CD4-positive, alpha-beta memory T cell (primary cell): ENCODE data around the gene AARS1. TPM values are rescaled to one million over a fixed set of nuclear protein-coding genes. Genes with fewer than 3 reads are reported as not detected.
"Not testable (repeated sequence)": the region's sequence is repeated elsewhere in the genome, so short reads cannot be mapped to it uniquely, and the experiment has no call there.

Source experiments
- CTCF ChIA-PET: fragments of 350-600 bp; sonication (Branson Sonifier 250); formaldehyde crosslinking; loops from one replicate; lab custom pipeline; 2021; ENCODE audit warnings: inconsistent platforms; ENCODE audit not compliant: partially characterized antibody; lab: Charles Lee
- POLR2A ChIA-PET: fragments of 350-600 bp; sonication (Branson Sonifier 250); formaldehyde crosslinking; loops from one replicate; lab custom pipeline; 2021; ENCODE audit not compliant: partially characterized antibody; lab: Charles Lee
- DNase-seq, 5 donors: peaks; one replicate each; pipeline versions ENCODE4 v3.0.0 to v3.0.0-alpha.2; 2020 to 2022; ENCODE audit warnings: mixed read lengths in 1 of 5
- H3K27ac ChIP-seq: one replicate; pipeline ENCODE4 v1.7.0; 2013; ENCODE audit warnings: low read depth, low read length
- H3K27me3 ChIP-seq: 2 replicates; pipeline ENCODE4 v1.7.0; 2013; ENCODE audit warnings: mild to moderate bottlenecking, low read length, moderate library complexity; ENCODE audit not compliant: insufficient read depth
- H3K36me3 ChIP-seq: 2 replicates; pipeline ENCODE4 v1.7.0; 2013; ENCODE audit warnings: mild to moderate bottlenecking, low read length, moderate library complexity; ENCODE audit not compliant: insufficient read depth
- H3K4me1 ChIP-seq: 2 replicates; pipeline ENCODE4 v1.7.0; 2013; ENCODE audit warnings: mild to moderate bottlenecking, low read length, moderate library complexity; ENCODE audit not compliant: insufficient read depth
- H3K4me3 ChIP-seq, 2 donors: one replicate each; pipeline ENCODE4 v1.7.0; 2013; ENCODE audit warnings: low read length in 2 of 2, mild to moderate bottlenecking in 1 of 2
- H3K9me3 ChIP-seq, 2 donors: one replicate each; pipeline ENCODE4 v1.7.0; 2013; ENCODE audit warnings: low read length in 2 of 2, control low read depth in 1 of 2; ENCODE audit not compliant: control insufficient read depth in 1 of 2
- H3K27ac Mint-ChIP-seq, 7 donors: one replicate each; pipeline ENCODE4 v1.8.0; 2020 to 2021; ENCODE audit warnings: mixed read lengths in 7 of 7, mild to moderate bottlenecking in 6 of 7, inconsistent platforms in 3 of 7, moderate library complexity in 3 of 7
- H3K27me3 Mint-ChIP-seq, 2 donors: one replicate each; pipeline ENCODE4 v1.8.0; 2020 to 2021; ENCODE audit warnings: mixed read lengths in 2 of 2
- H3K36me3 Mint-ChIP-seq, 2 donors: one replicate each; pipeline ENCODE4 v1.8.0; 2020 to 2021; ENCODE audit warnings: mixed read lengths in 2 of 2, inconsistent platforms in 1 of 2, mild to moderate bottlenecking in 1 of 2
- H3K4me1 Mint-ChIP-seq, 4 donors: one replicate each; pipeline ENCODE4 v1.8.0; 2020 to 2021; ENCODE audit warnings: mixed read lengths in 4 of 4, mild to moderate bottlenecking in 1 of 4
- H3K4me3 Mint-ChIP-seq, 8 donors: one replicate each; pipeline ENCODE4 v1.8.0; 2020 to 2021; ENCODE audit warnings: mixed read lengths in 8 of 8, mild to moderate bottlenecking in 7 of 8, moderate library complexity in 6 of 8, inconsistent platforms in 3 of 8
- H3K9me3 Mint-ChIP-seq, 8 donors: one replicate each; pipeline ENCODE4 v1.8.0; 2020 to 2021; ENCODE audit warnings: mixed read lengths in 8 of 8, mild to moderate bottlenecking in 5 of 8, inconsistent platforms in 3 of 8, moderate library complexity in 1 of 8
- intact Hi-C: fragments of 100-400 bp; cut with micrococcal nuclease; formaldehyde crosslinking; loops from one replicate; pipeline ENCODE4 v1.15.1; 2023
- polyA plus RNA-seq, 2 donors: library from polyadenylated mRNA; unstranded; fragments of 300-500 nt; fragmentation: Illumina TruSeq; gene quantifications; one replicate each; pipeline ENCODE4 v1.2.3, GENCODE V29; 2021
- total RNA-seq, 2 experiments: library from RNA; stranded (reverse); gene quantifications; one replicate each; pipeline ENCODE4 v1.2.3, GENCODE V29; 2021

AARS1 gene
- total and polyA plus RNA-seq, 4 experiments from 2014 or later = 22.6 to 103 (median 69.8) TPM

DNA sequence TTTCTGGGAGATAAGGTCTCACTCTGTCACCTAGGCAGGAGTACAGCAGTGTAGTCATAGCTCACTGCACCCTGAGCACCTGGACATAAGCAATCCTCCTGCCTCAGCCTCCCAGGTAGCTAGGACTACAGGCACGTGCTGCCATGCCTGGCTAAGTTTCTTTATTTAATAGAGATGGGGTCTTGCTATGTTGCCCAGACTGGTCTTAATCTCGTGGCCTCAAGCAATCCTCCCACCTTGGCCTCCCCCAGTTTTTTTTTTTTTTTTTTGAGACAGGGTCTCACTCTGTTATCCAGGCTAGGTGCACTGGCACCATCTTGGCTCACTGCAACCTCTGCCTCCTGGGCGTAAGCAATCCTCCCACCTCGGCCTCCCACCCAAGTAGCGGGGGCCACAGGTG lies 30.8 kb upstream of the AARS1 start:
- H3K36me3 Mint-ChIP-seq = peaks cover 19 to 40% of the 10 kb centered on the region in 2 donors
- ChIA-PET POLR2A (no interaction called here), CTCF (interaction anchor here (0.7 kb wide), 1 partner anchor 356 kb away, joined by 3 read pairs; no protein-coding TSS in a partner anchor)
- H3K27ac Mint-ChIP-seq = no peak overlapping the region
- H3K27me3 ChIP-seq = no peaks in the 10 kb centered on the region
- no peak overlapping the region for H3K4me3 Mint-ChIP-seq
- H3K27ac ChIP-seq = no peak overlapping the region
- H3K9me3 ChIP-seq = no peaks in the 10 kb centered on the region
- no peak overlapping the region for H3K4me3 ChIP-seq
- H3K36me3 ChIP-seq = peaks cover 35% of the 10 kb centered on the region
- intact Hi-C loops = no loop called here
- no peak for DNase-seq
- H3K27me3 Mint-ChIP-seq = no peaks in the 10 kb centered on the region
- H3K9me3 Mint-ChIP-seq = no peaks in the 10 kb centered on the region
- H3K4me1 ChIP-seq = no peaks in the 10 kb centered on the region
- H3K4me1 Mint-ChIP-seq = no peaks in the 10 kb centered on the region

DNA sequence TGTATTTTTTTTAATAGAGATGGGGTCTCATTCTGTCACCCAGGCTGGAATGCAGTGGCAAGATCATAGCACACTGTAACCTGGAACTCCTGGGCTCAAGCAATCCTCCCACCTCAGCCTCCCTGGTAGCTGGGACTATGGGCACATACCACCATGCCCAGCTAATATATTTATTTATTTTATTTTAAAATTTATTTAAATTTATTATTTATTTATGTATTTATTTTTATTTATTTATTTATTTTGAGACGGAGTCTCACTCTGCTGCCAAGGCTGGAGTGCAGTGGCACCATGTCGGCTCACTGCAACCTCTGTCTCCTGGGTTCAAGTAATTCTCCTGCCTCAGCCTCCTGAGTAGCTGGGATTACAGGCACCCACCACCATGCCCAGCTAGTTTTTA lies 18.4 kb upstream of the AARS1 start:
- H3K27me3 Mint-ChIP-seq, H3K4me3 Mint-ChIP-seq, H3K27ac Mint-ChIP-seq, H3K27ac ChIP-seq, H3K4me1 ChIP-seq, H3K9me3 ChIP-seq, H3K9me3 Mint-ChIP-seq, intact Hi-C loops, H3K36me3 ChIP-seq, H3K27me3 ChIP-seq, DNase-seq, H3K4me3 ChIP-seq: not testable (repeated sequence)
- H3K4me1 Mint-ChIP-seq = peaks cover 12 to 27% (median 21%) of the 10 kb centered on the region in 4 donors
- CTCF ChIA-PET = interaction anchor here (1.3 kb wide), 1 partner anchor 9 kb away, joined by 3 read pairs; the partner anchor contains the start of gene DDX19B
- peaks cover 14 to 17% of the 10 kb centered on the region in 2 donors for H3K36me3 Mint-ChIP-seq
- POLR2A ChIA-PET = interaction anchor here (1.4 kb wide), 1 partner anchor 9 kb away, joined by 5 read pairs; the partner anchor contains the start of gene DDX19B

DNA sequence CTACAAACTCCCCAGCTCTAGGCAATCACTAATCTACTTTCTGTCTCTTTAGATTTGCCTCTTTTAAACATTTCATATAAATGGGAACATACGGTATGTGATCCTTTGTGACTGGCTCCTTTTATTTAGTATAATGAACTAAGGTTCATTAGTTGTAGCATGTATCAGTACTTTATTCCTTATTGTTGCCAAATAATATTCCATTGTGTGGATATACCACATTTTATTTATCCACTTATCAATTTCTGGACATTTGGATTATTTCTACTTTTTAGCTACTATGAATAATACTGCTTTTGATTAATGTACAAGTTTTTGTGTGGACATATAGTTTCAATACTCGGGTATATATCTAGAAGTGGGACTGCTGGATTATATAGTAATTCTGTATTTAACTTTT lies 17.6 kb upstream of the AARS1 start:
- no peaks in the 10 kb centered on the region for H3K36me3 ChIP-seq
- no peak overlapping the region for H3K4me3 ChIP-seq
- DNase-seq = no peak
- H3K4me1 Mint-ChIP-seq = peaks cover 17 to 36% (median 28%) of the 10 kb centered on the region in 4 donors
- H3K36me3 Mint-ChIP-seq = peaks cover 16 to 18% of the 10 kb centered on the region in 2 donors
- no peaks in the 10 kb centered on the region for H3K9me3 ChIP-seq
- H3K27ac ChIP-seq = no peak overlapping the region
- ChIA-PET POLR2A (interaction anchor here (1.0 to 1.5 kb wide), 3 partner anchors 8 to 40 kb away, joined by 3 to 8 read pairs (median 5); partner anchors contain the start of genes AARS1, DDX19A and DDX19B), CTCF (interaction anchor here (1.1 to 1.3 kb wide), 2 partner anchors 8 to 39 kb away, joined by 3 read pairs; partner anchors contain the start of gene DDX19B)
- peaks cover 0 to 2% (median 0%) of the 10 kb centered on the region in 8 donors for H3K9me3 Mint-ChIP-seq
- intact Hi-C loops = no loop called here
- H3K4me3 Mint-ChIP-seq = no peak overlapping the region
- no peaks in the 10 kb centered on the region for H3K27me3 Mint-ChIP-seq
- H3K27ac Mint-ChIP-seq = no peak overlapping the region
- peaks cover 16% of the 10 kb centered on the region for H3K4me1 ChIP-seq
- no peaks in the 10 kb centered on the region for H3K27me3 ChIP-seq

DNA sequence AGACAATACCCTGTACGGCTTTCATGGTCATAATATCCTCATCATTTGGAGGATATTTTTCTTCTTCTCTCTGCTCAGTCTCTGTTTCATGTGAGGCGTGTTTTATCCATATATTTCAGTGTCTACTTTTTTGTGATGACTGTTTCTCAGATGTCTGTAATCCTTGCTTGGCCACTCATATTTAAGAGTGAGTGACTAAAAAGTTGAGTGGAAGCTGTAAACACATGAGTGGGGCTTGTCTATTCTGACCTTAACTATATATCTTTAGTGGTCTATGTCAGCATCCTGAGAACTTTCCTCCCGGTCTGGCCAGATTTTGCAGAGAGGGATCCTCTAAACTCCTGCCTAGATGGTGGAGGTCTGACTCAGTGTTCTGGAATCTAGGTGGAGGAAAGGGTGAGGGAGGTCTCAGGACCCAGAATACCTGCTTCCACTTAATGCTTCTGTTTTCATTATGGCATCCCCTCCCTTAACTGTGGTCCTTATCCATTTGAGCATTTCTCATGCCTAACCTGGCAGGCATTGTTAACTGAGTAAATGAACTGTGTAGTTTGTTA lies 15.7 kb upstream of the AARS1 start:
- POLR2A ChIA-PET = interaction anchor here (0.6 kb wide), 1 partner anchor 22 kb away, joined by 4 read pairs; no protein-coding TSS in a partner anchor
- Histone ChIP-seq H3K9me3 (no peaks in the 10 kb centered on the region), H3K4me1 (peaks cover 27% of the 10 kb centered on the region), H3K4me3 (no peak overlapping the region), H3K27ac (no peak overlapping the region), H3K36me3 (no peaks in the 10 kb centered on the region), H3K27me3 (no peaks in the 10 kb centered on the region)
- peaks cover 26 to 55% (median 41%) of the 10 kb centered on the region in 4 donors for H3K4me1 Mint-ChIP-seq
- intact Hi-C loops = no loop called here
- CTCF ChIA-PET = no interaction called here
- peaks cover 26 to 29% of the 10 kb centered on the region in 2 donors for H3K36me3 Mint-ChIP-seq
- DNase-seq = no peak
- H3K4me3 Mint-ChIP-seq = peak overlapping the region in 1 of 8 donors; percentile 61
- H3K27ac Mint-ChIP-seq = peak overlapping the region in 4 of 7 donors; percentile 2 to 87 (median 48)
- H3K9me3 Mint-ChIP-seq = peaks cover 0 to 10% (median 2%) of the 10 kb centered on the region in 8 donors
- no peaks in the 10 kb centered on the region for H3K27me3 Mint-ChIP-seq

DNA sequence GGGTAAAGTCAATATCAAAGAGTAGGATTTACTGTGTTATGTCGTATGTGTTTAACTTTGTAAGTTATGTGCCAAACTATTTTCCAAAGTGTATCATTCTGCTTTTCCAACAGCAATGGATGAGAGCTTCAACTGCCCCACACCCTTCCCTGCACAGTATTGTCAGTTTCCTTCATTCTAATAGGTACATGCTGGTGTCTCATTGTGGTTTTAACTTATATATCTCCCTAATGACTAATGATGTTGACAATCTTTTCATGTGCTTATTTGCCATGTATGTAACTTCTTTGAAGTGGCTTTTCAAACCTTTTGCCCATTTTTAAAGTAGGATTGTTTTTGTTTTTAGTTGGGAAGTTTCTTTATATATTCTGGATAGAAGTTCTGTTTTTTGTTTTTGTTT lies 13.4 kb upstream of the AARS1 start:
- peaks cover 30 to 36% of the 10 kb centered on the region in 2 donors for H3K36me3 Mint-ChIP-seq
- Histone ChIP-seq H3K27me3 (no peaks in the 10 kb centered on the region), H3K4me1 (peaks cover 39% of the 10 kb centered on the region), H3K4me3 (no peak overlapping the region), H3K9me3 (no peaks in the 10 kb centered on the region), H3K27ac (no peak overlapping the region), H3K36me3 (no peaks in the 10 kb centered on the region)
- POLR2A ChIA-PET = interaction anchor here (1.2 kb wide), 1 partner anchor 14 kb away, joined by 3 read pairs; the partner anchor contains the start of gene AARS1
- intact Hi-C loops = no loop called here
- DNase-seq = no peak
- H3K4me1 Mint-ChIP-seq = peaks cover 36 to 71% (median 52%) of the 10 kb centered on the region in 4 donors
- peak overlapping the region in 2 of 8 donors; percentile 43 to 45 for H3K4me3 Mint-ChIP-seq
- H3K27me3 Mint-ChIP-seq = no peaks in the 10 kb centered on the region
- no peak overlapping the region for H3K27ac Mint-ChIP-seq
- CTCF ChIA-PET = no interaction called here
- peaks cover 0 to 10% (median 2%) of the 10 kb centered on the region in 8 donors for H3K9me3 Mint-ChIP-seq

DNA sequence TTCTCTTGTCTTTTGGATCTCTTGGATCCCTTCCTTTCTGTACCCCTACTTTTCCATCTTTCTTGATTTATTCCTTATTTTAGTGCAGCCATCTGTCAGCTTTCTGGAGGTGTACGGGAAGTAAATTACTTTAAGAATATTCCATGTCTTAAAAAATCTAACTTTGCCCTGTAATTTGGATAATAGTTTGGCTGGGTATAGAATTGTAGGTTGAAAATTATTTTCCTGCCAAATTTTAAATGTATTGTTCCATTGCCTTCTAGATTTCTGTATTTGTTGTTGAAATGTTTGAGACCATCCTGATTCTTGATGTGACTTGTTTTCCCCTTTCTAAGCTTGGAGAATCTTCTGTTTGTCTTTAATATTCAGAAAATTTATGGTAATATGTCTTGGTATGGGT lies 11.8 kb upstream of the AARS1 start:
- H3K27ac Mint-ChIP-seq = peak overlapping the region in 5 of 7 donors; percentile 17 to 95 (median 65)
- peaks cover 39% of the 10 kb centered on the region for H3K4me1 ChIP-seq
- H3K4me3 ChIP-seq = no peak overlapping the region
- H3K27me3 Mint-ChIP-seq = no peaks in the 10 kb centered on the region
- peaks cover 30 to 36% of the 10 kb centered on the region in 2 donors for H3K36me3 Mint-ChIP-seq
- no peak for DNase-seq
- H3K9me3 ChIP-seq = no peaks in the 10 kb centered on the region
- no peaks in the 10 kb centered on the region for H3K27me3 ChIP-seq
- no peaks in the 10 kb centered on the region for H3K36me3 ChIP-seq
- H3K4me1 Mint-ChIP-seq = peaks cover 33 to 64% (median 45%) of the 10 kb centered on the region in 4 donors
- H3K27ac ChIP-seq = no peak overlapping the region
- CTCF ChIA-PET = interaction anchor here (0.7 to 3.2 kb wide), 2 partner anchors 13 to 27 kb away, joined by 3 to 13 read pairs; partner anchors contain the start of gene AARS1
- peaks cover 0 to 10% (median 2%) of the 10 kb centered on the region in 8 donors for H3K9me3 Mint-ChIP-seq
- intact Hi-C loops = no loop called here
- POLR2A ChIA-PET = interaction anchor here (0.9 to 2.8 kb wide), 3 partner anchors 10 to 26 kb away, joined by 4 to 16 read pairs (median 5); partner anchors contain the start of gene AARS1
- peak overlapping the region in 7 of 8 donors; percentile 51 to 98 (median 96) for H3K4me3 Mint-ChIP-seq
